Lung (tissue), 12 donors: Measurements from ENCODE around the gene DPP6. TPM values are rescaled to one million over a fixed set of nuclear protein-coding genes. Genes with fewer than 3 reads are reported as not detected.

ENCODE experiments used
- ATAC-seq: fragments of 200-7000 bp; cut with Tn5 transposase; one replicate; pipeline ENCODE4 v1.9.1; 2020; ENCODE audit warnings: moderate number of reproducible peaks; ENCODE audit not compliant: insufficient read depth, low FRiP score
- DNase-seq, 3 donors: peaks; one replicate each; pipeline ENCODE4 v3.0.0-alpha.2; 2013 to 2017
- H3K27ac ChIP-seq, 2 donors: one replicate each; pipeline ENCODE4 v1.5.1; 2013; ENCODE audit warnings: mild to moderate bottlenecking in 2 of 2, moderate library complexity in 2 of 2, control low read depth in 1 of 2, inconsistent platforms in 1 of 2, low read depth in 1 of 2, low read length in 1 of 2
- H3K27me3 ChIP-seq, 3 donors: one replicate each; pipeline ENCODE4 v1.5.1; 2013; ENCODE audit warnings: low read length in 2 of 3; ENCODE audit not compliant: control insufficient read depth in 3 of 3, insufficient read depth in 3 of 3
- H3K36me3 ChIP-seq, 4 donors: one replicate each; pipeline ENCODE4 v1.5.1; 2013; ENCODE audit warnings: low read length in 4 of 4, mild to moderate bottlenecking in 1 of 4, moderate library complexity in 1 of 4; ENCODE audit not compliant: control insufficient read depth in 4 of 4, insufficient read depth in 4 of 4
- H3K4me1 ChIP-seq, 5 donors: one replicate each; pipeline ENCODE4 v1.5.1; 2013; ENCODE audit warnings: low read length in 5 of 5, mild to moderate bottlenecking in 2 of 5, moderate library complexity in 1 of 5; ENCODE audit not compliant: control insufficient read depth in 5 of 5, insufficient read depth in 5 of 5
- H3K4me3 ChIP-seq: one replicate; pipeline ENCODE4 v1.5.1; 2013; ENCODE audit warnings: mild to moderate bottlenecking, control low read depth, moderate library complexity
- H3K9ac ChIP-seq, 2 donors: one replicate each; pipeline ENCODE4 v1.5.1; 2013; ENCODE audit warnings: low read length in 2 of 2, control low read depth in 1 of 2; ENCODE audit not compliant: insufficient read depth in 1 of 2
- H3K9me3 ChIP-seq, 4 donors: one replicate each; pipeline ENCODE4 v1.5.1; 2013; ENCODE audit warnings: low read length in 3 of 4, mild to moderate bottlenecking in 1 of 4, moderate library complexity in 1 of 4; ENCODE audit not compliant: control insufficient read depth in 4 of 4, insufficient read depth in 3 of 4
- WGBS, 2 donors: extraction: QIAGEN DNeasy Blood & Tissue Kit; methylation state at CpG; one replicate each; pipeline ENCODE4 v1.1.7; 2013; 5-methylcytosine and 5-hydroxymethylcytosine counted together
- polyA plus RNA-seq, 2 donors: library from polyadenylated mRNA; stranded (reverse); fragments of 200-250 nt; gene quantifications; one replicate each; pipeline ENCODE4 v1.2.1, GENCODE V29; 2013
- total RNA-seq, 2 donors: library from RNA; depleted of rRNA in 1 of 2; stranded (reverse); fragments of >200 nt in 1 of 2; gene quantifications; one replicate each; pipeline ENCODE4 v1.2.1, GENCODE V29; 2014 to 2021
- TF ChIP-seq, protein P1 (sequence below): IDR thresholded peaks from 2 replicates; pipeline ENCODE4 v1.5.1; 2012; ENCODE audit warnings: mild to moderate bottlenecking; ENCODE audit errors: control extremely low read depth, extremely low read depth
- donor health status: control.
- donor health status: control.
- donor health status: Bipolar disorder and iron deficiency.
- donor health status: healthy.
- donor health status: DM: yes; HTN: yes; CAD: no.

Gene DPP6
- total and polyA plus RNA-seq, 4 donors, result 0.08 to 1.3 (median 0.75) TPM

- Histone ChIP-seq H3K9ac (no peak overlapping the region), H3K36me3 (no peaks in the 10 kb centered on the region), H3K4me1 (peaks cover 0 to 2% (median 0%) of the 10 kb centered on the region in 5 donors), H3K27ac (no peak overlapping the region), H3K9me3 (no peaks in the 10 kb centered on the region), H3K27me3 (no peaks in the 10 kb centered on the region), H3K4me3 (no peak overlapping the region)
- WGBS, 2 donors, result 49 to 69% methylated on average over 8 of the region's 8 CpGs
- TF ChIP-seq, protein P1, sequence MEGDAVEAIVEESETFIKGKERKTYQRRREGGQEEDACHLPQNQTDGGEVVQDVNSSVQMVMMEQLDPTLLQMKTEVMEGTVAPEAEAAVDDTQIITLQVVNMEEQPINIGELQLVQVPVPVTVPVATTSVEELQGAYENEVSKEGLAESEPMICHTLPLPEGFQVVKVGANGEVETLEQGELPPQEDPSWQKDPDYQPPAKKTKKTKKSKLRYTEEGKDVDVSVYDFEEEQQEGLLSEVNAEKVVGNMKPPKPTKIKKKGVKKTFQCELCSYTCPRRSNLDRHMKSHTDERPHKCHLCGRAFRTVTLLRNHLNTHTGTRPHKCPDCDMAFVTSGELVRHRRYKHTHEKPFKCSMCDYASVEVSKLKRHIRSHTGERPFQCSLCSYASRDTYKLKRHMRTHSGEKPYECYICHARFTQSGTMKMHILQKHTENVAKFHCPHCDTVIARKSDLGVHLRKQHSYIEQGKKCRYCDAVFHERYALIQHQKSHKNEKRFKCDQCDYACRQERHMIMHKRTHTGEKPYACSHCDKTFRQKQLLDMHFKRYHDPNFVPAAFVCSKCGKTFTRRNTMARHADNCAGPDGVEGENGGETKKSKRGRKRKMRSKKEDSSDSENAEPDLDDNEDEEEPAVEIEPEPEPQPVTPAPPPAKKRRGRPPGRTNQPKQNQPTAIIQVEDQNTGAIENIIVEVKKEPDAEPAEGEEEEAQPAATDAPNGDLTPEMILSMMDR, result no peak
- DNase-seq (peak in 1 of 3 donors; percentile 3), ATAC-seq (no peak)
These were observed 235.2 kb downstream of the DPP6 start for GRCh38 chr7:154287356-154287755.

DNA sequence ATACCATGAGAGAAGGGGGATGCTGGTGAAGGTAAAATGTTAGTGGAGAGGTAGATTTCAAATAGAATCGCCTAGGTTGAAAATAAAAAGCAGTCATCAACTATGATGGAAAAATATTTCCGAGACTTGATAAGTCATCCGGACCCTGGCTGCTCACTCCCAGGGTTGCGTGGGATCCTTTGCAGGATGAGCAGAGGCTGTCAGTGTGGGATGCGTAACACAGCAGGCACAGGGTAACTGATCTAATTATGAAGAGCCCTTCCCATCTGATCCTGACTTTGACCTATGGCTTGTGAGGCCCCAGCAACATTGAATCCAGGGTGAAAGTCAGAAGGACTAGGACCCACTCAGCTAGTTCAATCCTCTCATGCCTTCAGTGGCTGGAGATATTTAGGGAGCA lies 236.9 kb downstream of the DPP6 start:
- Histone ChIP-seq H3K4me1 (peaks cover 0 to 2% (median 0%) of the 10 kb centered on the region in 5 donors), H3K9me3 (no peaks in the 10 kb centered on the region), H3K27ac (no peak overlapping the region), H3K27me3 (no peaks in the 10 kb centered on the region), H3K4me3 (no peak overlapping the region), H3K9ac (no peak overlapping the region), H3K36me3 (no peaks in the 10 kb centered on the region)
- 84 to 92% methylated on average over 5 of the region's 5 CpGs for WGBS, 2 donors
- TF ChIP-seq, protein P1, result no peak
- no peak for ATAC-seq
- no peak for DNase-seq

GRCh38 chr7:154296443-154296842 lies 244.2 kb downstream of the DPP6 start:
- peaks cover 0 to 1% (median 0%) of the 10 kb centered on the region in 4 donors for H3K9me3 ChIP-seq
- H3K4me3 ChIP-seq, result no peak overlapping the region
- no peak overlapping the region for H3K9ac ChIP-seq
- TF ChIP-seq, protein P1, result no peak
- DNase-seq (no peak), ATAC-seq (no peak)
- no peak overlapping the region for H3K27ac ChIP-seq
- no peaks in the 10 kb centered on the region for H3K27me3 ChIP-seq
- WGBS, 2 donors, result 72 to 85% methylated on average over 4 of the region's 4 CpGs
- no peaks in the 10 kb centered on the region for H3K4me1 ChIP-seq
- H3K36me3 ChIP-seq, result no peaks in the 10 kb centered on the region

DNA sequence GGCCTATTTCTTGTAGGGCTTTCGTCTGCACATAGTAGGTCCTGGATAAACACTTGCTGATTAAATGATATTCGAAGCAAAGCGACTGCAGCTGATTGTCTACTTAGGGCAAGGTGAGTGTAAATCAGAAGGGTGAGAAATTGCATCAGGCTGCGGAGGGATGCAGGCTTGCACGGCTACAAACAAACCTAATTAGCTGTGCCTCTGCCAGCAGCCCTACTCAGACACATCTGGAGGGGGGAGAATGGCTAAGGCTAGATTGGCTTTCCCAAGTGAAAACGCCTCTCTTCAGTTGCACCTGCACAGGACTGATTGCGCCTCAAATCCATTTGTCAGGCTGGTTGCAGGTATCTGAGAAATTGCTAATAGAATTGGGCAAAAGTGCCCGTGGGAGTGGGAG lies 247.5 kb downstream of the DPP6 start:
- TF ChIP-seq, protein P1, result no peak
- Histone ChIP-seq H3K36me3 (no peaks in the 10 kb centered on the region), H3K9me3 (peaks cover 0 to 1% (median 0%) of the 10 kb centered on the region in 4 donors), H3K4me1 (no peaks in the 10 kb centered on the region), H3K27ac (no peak overlapping the region), H3K4me3 (no peak overlapping the region), H3K27me3 (peaks cover 2 to 9% (median 3%) of the 10 kb centered on the region in 3 donors), H3K9ac (no peak overlapping the region)
- no peak for ATAC-seq
- no peak for DNase-seq
- WGBS, 2 donors, result 85 to 88% methylated on average over 8 of the region's 8 CpGs
